ENCODE measurements around the gene PDLIM1.

PDLIM1 gene

DNA sequence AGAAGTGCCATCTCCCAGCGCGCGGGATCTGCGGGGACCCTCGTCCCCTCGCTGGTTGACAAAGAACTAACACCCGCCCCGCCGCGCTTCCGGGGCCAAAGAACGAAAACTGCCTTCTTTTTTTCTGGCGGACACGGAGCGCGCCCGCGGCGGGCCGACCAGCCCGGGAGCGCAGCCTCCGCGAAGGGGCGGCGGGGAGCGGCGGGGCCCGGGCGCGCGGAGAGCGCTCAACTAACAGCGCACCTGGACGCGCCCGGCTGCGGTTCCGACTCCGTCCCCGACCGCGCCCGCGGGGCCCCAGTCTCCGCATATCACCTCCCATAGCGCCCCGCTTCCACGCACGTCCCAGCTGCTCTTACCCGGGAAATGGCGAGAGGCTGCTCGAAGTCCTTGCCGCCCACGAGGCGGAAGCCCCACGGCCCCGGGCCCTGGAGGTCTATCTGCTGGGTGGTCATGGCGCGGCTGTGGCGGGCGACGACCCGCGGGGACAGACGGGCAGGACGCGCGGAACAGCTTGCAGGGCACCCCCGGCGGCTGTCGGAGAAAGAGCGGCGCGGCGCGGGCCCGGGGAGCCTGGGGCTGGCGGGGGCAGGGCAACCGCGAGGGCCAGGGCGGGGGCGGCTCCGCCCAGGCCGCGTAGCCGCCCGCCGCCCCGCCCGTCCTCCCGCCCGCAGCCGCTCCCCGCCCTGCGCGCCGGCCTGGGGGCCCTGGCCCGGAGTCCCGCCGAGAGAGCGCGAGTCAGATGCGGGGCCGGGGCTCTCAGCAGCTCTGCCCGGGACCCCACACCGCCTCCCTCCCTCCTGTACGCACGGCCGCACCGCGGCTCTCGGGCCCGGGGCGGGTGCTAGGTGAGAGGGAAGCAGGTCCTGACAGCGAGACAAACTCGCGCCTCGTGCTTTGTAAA lies at the start of gene PDLIM1:
PDLIM1 (minus strand) TSS at position 543 of the 904 bp plus-strand sequence; CDS start at position 455, 88 bp downstream.
- no peak for FAIRE-seq

DNA sequence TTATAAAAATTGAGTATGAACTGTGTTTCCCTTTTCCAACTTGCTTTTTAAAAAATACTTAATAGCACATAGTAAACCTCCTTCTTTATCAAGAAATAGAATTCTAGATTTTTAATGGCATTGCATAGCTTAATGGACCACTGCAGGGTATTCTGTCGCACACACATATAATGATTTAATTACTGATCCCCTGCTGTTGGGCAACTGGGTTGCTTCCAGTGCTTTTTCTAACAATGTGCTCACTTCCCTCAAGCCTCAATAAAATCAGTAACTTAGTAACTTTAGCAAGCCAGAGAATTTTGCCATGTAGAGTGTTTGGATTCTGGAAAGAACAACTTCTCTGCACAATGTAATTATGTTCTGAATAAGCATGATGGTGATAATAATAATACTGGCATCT lies 49.1 kb upstream of the PDLIM1 start:
- no peak for FAIRE-seq

GRCh38 chr10:95337423-95338160 lies 46.8 kb upstream of the PDLIM1 start:
- no peak for FAIRE-seq

DNA sequence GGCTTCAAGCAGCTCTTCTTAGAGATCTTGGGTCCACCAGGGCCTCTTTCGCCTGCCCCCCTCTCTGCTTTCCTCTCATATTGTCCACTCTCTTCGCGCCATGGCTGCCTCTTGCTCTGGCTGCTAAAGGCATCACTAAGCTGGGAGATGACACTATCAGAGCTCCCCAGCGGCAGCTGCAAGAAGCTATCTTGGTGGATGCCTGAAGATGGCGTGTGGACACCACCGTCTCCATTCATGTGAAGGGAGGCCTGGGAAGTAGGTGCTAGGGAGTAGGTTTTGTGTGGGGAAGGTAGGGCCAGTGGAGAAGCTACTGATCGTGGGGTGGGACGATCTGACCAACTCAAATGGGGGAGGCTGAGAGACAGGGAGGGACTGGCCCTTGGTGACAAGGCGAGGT lies 45.9 kb upstream of the PDLIM1 start:
- FAIRE-seq = no peak

GRCh38 chr10:95335933-95336699 lies 45.3 kb upstream of the PDLIM1 start:
- no peak for FAIRE-seq

GRCh38 chr10:95334805-95335144 lies 44.0 kb upstream of the PDLIM1 start:
- FAIRE-seq = no peak

DNA sequence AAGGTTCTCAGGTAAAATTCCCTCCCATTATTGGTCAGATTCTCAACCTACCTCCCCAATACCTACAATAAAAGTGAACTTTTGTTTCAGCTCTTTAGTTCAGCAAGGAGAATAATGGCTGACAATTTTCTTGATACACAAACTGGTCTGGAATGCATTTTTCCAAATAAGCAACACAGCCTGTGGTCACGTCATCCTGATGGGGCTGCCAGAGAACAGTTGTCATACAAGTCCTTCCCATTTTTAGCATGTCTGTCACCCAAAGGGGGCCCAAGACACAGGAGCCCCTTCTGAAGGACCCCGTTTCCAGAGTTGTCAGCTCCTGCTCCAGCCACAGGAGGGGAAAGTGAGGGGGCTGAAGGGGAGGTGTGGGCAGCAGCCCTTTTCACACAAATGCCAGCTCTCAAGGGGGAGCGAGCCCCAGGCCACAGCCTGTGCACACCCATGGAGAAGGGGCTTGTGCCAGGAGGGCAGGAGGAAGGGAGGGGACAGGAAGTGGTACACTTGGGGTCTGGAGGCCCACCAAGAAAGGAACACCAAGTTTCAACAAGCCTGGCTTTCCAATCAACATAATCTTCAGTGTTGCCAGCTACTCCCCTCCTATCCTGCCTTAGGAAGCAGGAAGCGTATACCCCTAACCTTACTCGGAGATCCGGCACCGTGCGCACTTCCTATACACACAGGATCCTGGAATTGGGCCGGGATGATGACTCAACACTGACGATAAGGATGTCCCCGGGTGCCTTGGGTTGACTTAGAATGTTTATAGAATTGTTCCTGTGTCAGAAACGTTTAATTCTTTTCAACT lies 43.4 kb upstream of the PDLIM1 start:
- no peak for FAIRE-seq

- FAIRE-seq = no peak
These were observed 42.0 kb upstream of the PDLIM1 start for GRCh38 chr10:95332666-95333249.

GRCh38 chr10:95331596-95332130 lies 40.9 kb upstream of the PDLIM1 start:
- no peak for FAIRE-seq

DNA sequence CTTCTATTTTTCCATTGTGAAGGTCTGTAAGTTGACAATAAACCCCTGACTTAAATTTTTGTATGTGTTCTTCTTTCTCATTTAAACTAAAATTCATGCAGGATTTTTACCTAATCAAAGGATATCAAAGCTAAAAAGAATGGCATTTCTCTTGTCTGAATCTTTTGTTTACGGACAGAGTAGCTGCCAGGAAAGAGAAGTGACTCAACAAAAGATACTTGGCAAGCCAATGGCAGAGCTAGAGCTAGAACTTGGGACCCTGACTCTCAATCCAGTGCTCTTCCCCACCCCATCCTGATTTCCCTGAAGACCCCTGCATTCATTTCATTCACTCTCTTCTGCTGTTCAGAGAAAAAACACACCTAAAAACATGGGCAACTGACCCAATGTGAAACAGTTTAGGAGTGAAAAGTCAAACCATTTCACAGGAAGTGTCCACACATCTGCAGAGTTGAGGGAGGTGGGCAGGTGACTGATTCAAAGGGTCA lies 40.2 kb upstream of the PDLIM1 start:
- no peak for FAIRE-seq

- no peak for FAIRE-seq
These were observed 38.5 kb upstream of the PDLIM1 start for GRCh38 chr10:95329296-95329695.

GRCh38 chr10:95328013-95328412 lies 37.2 kb upstream of the PDLIM1 start:
- no peak for FAIRE-seq

GRCh38 chr10:95327367-95327766 lies 36.6 kb upstream of the PDLIM1 start:
- no peak for FAIRE-seq

DNA sequence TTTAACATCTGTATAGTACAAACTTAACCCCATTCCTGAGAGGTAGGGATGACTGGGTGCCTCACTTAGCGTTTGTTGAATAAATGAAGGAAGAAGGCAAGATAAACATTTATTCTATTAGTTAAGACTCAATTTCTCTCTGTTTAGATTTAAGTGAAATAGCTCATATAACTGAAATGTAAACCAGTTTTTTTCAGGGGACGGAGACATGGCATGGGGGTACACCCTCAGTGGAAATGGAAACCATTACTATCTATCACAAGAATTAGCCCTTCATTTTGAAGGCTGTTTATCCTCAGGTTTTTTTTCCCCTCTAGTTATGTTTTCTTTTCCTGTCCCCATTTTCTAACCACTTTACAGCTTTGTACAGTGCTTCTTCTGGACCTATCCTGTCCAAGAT lies 35.6 kb upstream of the PDLIM1 start:
- FAIRE-seq = no peak

DNA sequence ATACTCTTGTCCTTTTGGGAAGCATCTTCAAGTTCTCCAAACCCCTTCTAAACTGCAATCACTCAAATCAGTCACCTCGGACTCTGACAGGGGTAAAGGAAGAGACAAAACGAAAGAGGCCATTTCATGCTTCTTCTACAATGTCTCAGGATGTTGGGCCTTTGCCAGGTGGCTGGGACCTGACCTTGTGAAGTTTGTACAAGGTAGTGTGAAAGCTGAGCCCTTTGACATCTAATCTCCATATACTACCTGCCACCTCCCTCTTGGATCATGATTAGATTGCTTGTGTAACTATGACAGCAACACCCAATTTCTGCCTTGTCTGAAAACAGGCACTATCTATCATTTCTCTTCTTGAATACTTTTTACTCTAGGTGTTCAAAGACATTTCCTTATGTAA lies 35.1 kb upstream of the PDLIM1 start:
- no peak for FAIRE-seq

GRCh38 chr10:95324436-95325268 lies 33.8 kb upstream of the PDLIM1 start:
- FAIRE-seq = no peak

DNA sequence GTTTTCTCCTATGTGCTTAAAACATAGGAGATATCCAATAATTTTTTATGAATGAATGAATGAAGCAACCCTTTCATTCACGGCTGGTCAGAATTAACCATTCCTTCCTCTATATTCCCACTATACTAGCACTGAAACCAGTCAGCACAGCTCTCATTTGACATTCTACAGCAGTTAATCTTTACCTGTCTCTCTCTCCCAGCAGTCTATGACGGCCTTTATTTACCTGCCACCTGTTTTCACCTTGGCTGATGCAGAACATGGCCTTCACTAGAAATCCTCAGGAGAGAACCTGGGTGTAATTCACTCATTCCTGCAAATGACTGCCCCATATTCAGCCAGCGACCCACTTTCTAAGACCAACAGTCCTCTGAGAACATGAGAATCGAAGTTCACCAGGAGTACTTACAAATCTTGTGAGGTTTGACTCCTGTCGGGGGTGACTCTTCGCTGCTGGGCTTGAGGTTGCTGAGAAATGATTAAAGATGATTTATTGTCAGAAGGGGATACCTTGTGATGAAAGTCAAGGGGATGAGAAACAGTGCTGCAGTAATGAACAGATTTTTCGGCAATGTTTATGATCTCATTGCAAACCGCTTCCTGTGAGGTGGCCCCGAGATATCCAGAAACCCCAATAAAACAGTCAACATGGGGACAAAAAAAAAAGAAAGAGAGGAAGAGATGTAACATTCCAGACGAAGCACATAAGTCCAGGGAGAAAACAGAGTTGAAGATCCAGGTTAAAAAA lies 30.9 kb upstream of the PDLIM1 start:
- FAIRE-seq = no peak

GRCh38 chr10:95319239-95319638 lies 28.4 kb upstream of the PDLIM1 start:
- no peak for FAIRE-seq

- no peak for FAIRE-seq
These were observed 24.7 kb upstream of the PDLIM1 start for GRCh38 chr10:95315509-95315908.
